Duodenal mucosa (tissue), 2 donors: ENCODE measurements around the gene DLG2.
"Not testable (repeated sequence)": the region's sequence is repeated elsewhere in the genome, so short reads cannot be mapped to it uniquely, and the experiment has no call there.

Experiments used
- H3K27ac ChIP-seq: one replicate; pipeline ENCODE4 v1.7.0; 2013; ENCODE audit warnings: low read depth, low read length
- H3K27me3 ChIP-seq, 2 donors: one replicate each; pipeline ENCODE4 v1.7.0; 2013; ENCODE audit warnings: low read length in 2 of 2, control low read depth in 1 of 2; ENCODE audit not compliant: insufficient read depth in 2 of 2, control insufficient read depth in 1 of 2
- H3K36me3 ChIP-seq, 2 donors: one replicate each; pipeline ENCODE4 v1.7.0; 2013; ENCODE audit warnings: low read length in 2 of 2, control low read depth in 1 of 2; ENCODE audit not compliant: insufficient read depth in 2 of 2, control insufficient read depth in 1 of 2
- H3K4me1 ChIP-seq, 2 donors: one replicate each; pipeline ENCODE4 v1.7.0; 2013; ENCODE audit warnings: low read length in 2 of 2, control low read depth in 1 of 2; ENCODE audit not compliant: insufficient read depth in 2 of 2, control insufficient read depth in 1 of 2
- H3K4me3 ChIP-seq, 2 donors: one replicate each; pipeline ENCODE4 v1.7.0; 2013; ENCODE audit warnings: low read length in 2 of 2, low read depth in 1 of 2
- H3K9ac ChIP-seq, 2 donors: one replicate each; pipeline ENCODE4 v1.7.0; 2013; ENCODE audit warnings: low read length in 2 of 2, low read depth in 1 of 2
- H3K9me3 ChIP-seq, 2 donors: one replicate each; pipeline ENCODE4 v1.7.0; 2013; ENCODE audit warnings: low read length in 2 of 2, control low read depth in 1 of 2; ENCODE audit not compliant: control insufficient read depth in 1 of 2

DLG2 gene

DNA sequence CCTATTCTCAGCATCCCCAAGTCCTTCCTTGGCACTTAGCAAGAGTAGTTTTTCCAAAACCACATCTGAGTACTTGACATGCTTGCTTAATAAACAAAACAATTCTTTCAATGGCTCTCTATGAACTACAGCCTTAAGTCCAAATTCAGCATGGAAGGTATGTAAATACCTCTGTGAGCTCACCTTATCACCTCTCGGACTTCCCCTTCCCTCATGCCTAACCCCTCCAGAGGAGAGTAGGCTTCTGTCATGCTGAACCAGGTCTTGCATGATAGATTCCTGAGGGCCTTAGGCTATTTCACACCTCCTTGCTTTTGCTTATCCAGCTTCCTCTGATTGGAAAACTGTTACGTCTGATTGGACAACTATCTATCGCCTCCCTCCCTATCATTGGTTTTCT is 2028.1 kb downstream of the DLG2 start:
- Histone ChIP-seq H3K27ac (no peak overlapping the region), H3K9me3 (no peaks in the 10 kb centered on the region), H3K4me1 (no peaks in the 10 kb centered on the region), H3K4me3 (no peak overlapping the region), H3K9ac (no peak overlapping the region), H3K36me3 (no peaks in the 10 kb centered on the region), H3K27me3 (no peaks in the 10 kb centered on the region)

GRCh38 chr11:83587797-83588196 is 2039.3 kb downstream of the DLG2 start:
- not testable (repeated sequence) for H3K36me3 ChIP-seq, H3K9me3 ChIP-seq, H3K4me1 ChIP-seq, H3K27ac ChIP-seq, H3K9ac ChIP-seq, H3K4me3 ChIP-seq, H3K27me3 ChIP-seq

GRCh38 chr11:83583757-83584366 is 2043.3 kb downstream of the DLG2 start:
- no peak overlapping the region for H3K9ac ChIP-seq
- no peaks in the 10 kb centered on the region for H3K27me3 ChIP-seq
- no peaks in the 10 kb centered on the region for H3K4me1 ChIP-seq
- H3K36me3 ChIP-seq, result no peaks in the 10 kb centered on the region
- H3K4me3 ChIP-seq, result no peak overlapping the region
- no peaks in the 10 kb centered on the region for H3K9me3 ChIP-seq
- H3K27ac ChIP-seq, result no peak overlapping the region

DNA sequence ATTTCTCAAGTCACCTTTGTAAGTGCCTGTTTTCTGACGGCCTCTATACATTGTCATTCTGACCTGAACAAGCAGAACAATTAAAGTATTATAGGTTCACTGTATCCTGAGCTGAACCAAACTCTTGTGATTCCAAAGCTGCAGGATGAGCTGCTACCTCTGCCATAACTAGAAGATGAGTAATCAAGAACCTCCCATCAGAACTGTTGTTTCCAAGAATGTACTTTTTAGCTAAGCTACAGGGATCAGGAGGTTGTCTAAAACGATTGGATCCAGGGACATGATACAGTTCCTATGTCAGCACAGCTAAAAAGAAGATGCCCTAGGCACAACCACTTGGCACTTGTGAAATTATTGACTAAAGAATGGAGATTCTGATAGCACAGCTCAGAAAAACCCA is 2052.6 kb downstream of the DLG2 start:
- H3K9ac ChIP-seq, result no peak overlapping the region
- H3K9me3 ChIP-seq, result no peaks in the 10 kb centered on the region
- no peaks in the 10 kb centered on the region for H3K36me3 ChIP-seq
- no peak overlapping the region for H3K4me3 ChIP-seq
- no peaks in the 10 kb centered on the region for H3K27me3 ChIP-seq
- no peaks in the 10 kb centered on the region for H3K4me1 ChIP-seq
- H3K27ac ChIP-seq, result no peak overlapping the region

- no peaks in the 10 kb centered on the region for H3K36me3 ChIP-seq
- H3K9me3 ChIP-seq, result no peaks in the 10 kb centered on the region
- no peak overlapping the region for H3K4me3 ChIP-seq
- H3K27me3 ChIP-seq, result no peaks in the 10 kb centered on the region
- no peaks in the 10 kb centered on the region for H3K4me1 ChIP-seq
- H3K27ac ChIP-seq, result no peak overlapping the region
- no peak overlapping the region for H3K9ac ChIP-seq
Measured at GRCh38 chr11:83572581-83573496, 2054.3 kb downstream of the DLG2 start.

- Histone ChIP-seq H3K9ac (no peak overlapping the region), H3K4me1 (no peaks in the 10 kb centered on the region), H3K36me3 (no peaks in the 10 kb centered on the region), H3K9me3 (no peaks in the 10 kb centered on the region), H3K4me3 (no peak overlapping the region), H3K27me3 (no peaks in the 10 kb centered on the region), H3K27ac (no peak overlapping the region)
Measured at GRCh38 chr11:83571302-83571701, 2055.8 kb downstream of the DLG2 start.

GRCh38 chr11:83569134-83569805 is 2057.9 kb downstream of the DLG2 start:
- Histone ChIP-seq H3K36me3 (no peaks in the 10 kb centered on the region), H3K9me3 (no peaks in the 10 kb centered on the region), H3K27me3 (no peaks in the 10 kb centered on the region), H3K27ac (no peak overlapping the region), H3K9ac (no peak overlapping the region), H3K4me3 (no peak overlapping the region), H3K4me1 (peaks cover 3 to 5% of the 10 kb centered on the region in 2 donors)

- Histone ChIP-seq H3K9ac (no peak overlapping the region), H3K27ac (no peak overlapping the region), H3K27me3 (no peaks in the 10 kb centered on the region), H3K4me1 (peaks cover 3 to 7% of the 10 kb centered on the region in 2 donors), H3K9me3 (no peaks in the 10 kb centered on the region), H3K36me3 (no peaks in the 10 kb centered on the region), H3K4me3 (no peak overlapping the region)
Measured at GRCh38 chr11:83568516-83568915, 2058.6 kb downstream of the DLG2 start.

GRCh38 chr11:83566950-83567349 is 2060.2 kb downstream of the DLG2 start:
- Histone ChIP-seq H3K9ac (no peak overlapping the region), H3K4me3 (no peak overlapping the region), H3K9me3 (no peaks in the 10 kb centered on the region), H3K4me1 (peaks cover 3 to 7% of the 10 kb centered on the region in 2 donors), H3K36me3 (no peaks in the 10 kb centered on the region), H3K27ac (no peak overlapping the region), H3K27me3 (no peaks in the 10 kb centered on the region)

GRCh38 chr11:83564870-83565269 is 2062.3 kb downstream of the DLG2 start:
- Histone ChIP-seq H3K27me3 (no peaks in the 10 kb centered on the region), H3K27ac (no peak overlapping the region), H3K9me3 (no peaks in the 10 kb centered on the region), H3K9ac (no peak overlapping the region), H3K4me3 (no peak overlapping the region), H3K4me1 (peaks cover 3 to 7% of the 10 kb centered on the region in 2 donors), H3K36me3 (no peaks in the 10 kb centered on the region)
